ENCODE results near the gene C10orf90.

Gene C10orf90

GRCh38 chr10:126674741-126675515 lies 4.4 kb upstream of the C10orf90 start:
- no peak for DNase-seq (ENCODE audit: low spot score)

GRCh38 chr10:126673565-126673964 lies 3.1 kb upstream of the C10orf90 start:
- no peak for DNase-seq (ENCODE audit: low spot score)

- DNase-seq (ENCODE audit: low spot score) = no peak
These were observed 996 bp upstream of the C10orf90 start for GRCh38 chr10:126671402-126671975.

- DNase-seq (ENCODE audit: low spot score) = no peak
These were observed 385 bp upstream of the C10orf90 start for GRCh38 chr10:126670895-126671261.

GRCh38 chr10:126669168-126669567 lies 1.3 kb downstream of the C10orf90 start:
- DNase-seq (ENCODE audit: low spot score) = no peak

GRCh38 chr10:126668505-126668904 lies 2.0 kb downstream of the C10orf90 start:
- DNase-seq (ENCODE audit: low spot score) = no peak

- no peak for DNase-seq (ENCODE audit: low spot score)
These were observed 2.9 kb downstream of the C10orf90 start for GRCh38 chr10:126667568-126667967.

- no peak for DNase-seq (ENCODE audit: low spot score)
These were observed 5.3 kb downstream of the C10orf90 start for GRCh38 chr10:126665207-126665606.

- no peak for DNase-seq (ENCODE audit: low spot score)
These were observed 6.6 kb downstream of the C10orf90 start for GRCh38 chr10:126663880-126664279.

- DNase-seq (ENCODE audit: low spot score) = no peak
These were observed 7.2 kb downstream of the C10orf90 start for GRCh38 chr10:126663328-126663727.

- no peak for DNase-seq (ENCODE audit: low spot score)
These were observed 8.5 kb downstream of the C10orf90 start for GRCh38 chr10:126661841-126662515.

- no peak for DNase-seq (ENCODE audit: low spot score)
These were observed 9.1 kb downstream of the C10orf90 start for GRCh38 chr10:126661356-126661755.

GRCh38 chr10:126659750-126660149 lies 10.7 kb downstream of the C10orf90 start:
- no peak for DNase-seq (ENCODE audit: low spot score)

- no peak for DNase-seq (ENCODE audit: low spot score)
These were observed 11.6 kb downstream of the C10orf90 start for GRCh38 chr10:126658928-126659327.

- no peak for DNase-seq (ENCODE audit: low spot score)
These were observed 15.9 kb downstream of the C10orf90 start for GRCh38 chr10:126654579-126654978.

- no peak for DNase-seq (ENCODE audit: low spot score)
These were observed 19.0 kb downstream of the C10orf90 start for GRCh38 chr10:126651467-126651866.

GRCh38 chr10:126650161-126650560 lies 20.3 kb downstream of the C10orf90 start:
- DNase-seq (ENCODE audit: low spot score) = no peak

GRCh38 chr10:126647116-126647515 lies 23.4 kb downstream of the C10orf90 start:
- no peak for DNase-seq (ENCODE audit: low spot score)

GRCh38 chr10:126646110-126646509 lies 24.4 kb downstream of the C10orf90 start:
- DNase-seq (ENCODE audit: low spot score) = no peak

GRCh38 chr10:126640401-126640800 lies 30.1 kb downstream of the C10orf90 start:
- no peak for DNase-seq (ENCODE audit: low spot score)

GRCh38 chr10:126639084-126639483 lies 31.4 kb downstream of the C10orf90 start:
- DNase-seq (ENCODE audit: low spot score) = no peak

GRCh38 chr10:126638542-126638941 lies 32.0 kb downstream of the C10orf90 start:
- no peak for DNase-seq (ENCODE audit: low spot score)

GRCh38 chr10:126637501-126637900 lies 33.0 kb downstream of the C10orf90 start:
- no peak for DNase-seq (ENCODE audit: low spot score)
